ENCODE results near the gene DISC1. TPM values are rescaled to one million over a fixed set of nuclear protein-coding genes. Genes with fewer than 3 reads are reported as not detected.
"Not testable (repeated sequence)": the region's sequence is repeated elsewhere in the genome, so short reads cannot be mapped to it uniquely, and the experiment has no call there.

The DISC1 gene
- total and polyA plus RNA-seq, 2 of the 13 experiments (the other 11 are each of a cell fraction or from before 2014, with no cell fraction given): 4.2 to 4.6 TPM

GRCh38 chr1:231658223-231658622 is 31.6 kb downstream of the DISC1 start (continued):
- TF ChIP-seq FOXP4 (CRISPR knock-in tag; IDR thresholded peaks at IDR 0.05) (peak; percentile 63), SIX1 (CRISPR knock-in tag; IDR thresholded peaks at IDR 0.05; ENCODE audit: borderline replicate concordance) (peak; percentile 68; the same call in 1 of the 2 replicates), GFI1 (CRISPR knock-in tag; IDR thresholded peaks at IDR 0.05; ENCODE audit: borderline replicate concordance) (peak; percentile 33; the same call in 1 of the 2 replicates), SOX6 (CRISPR knock-in tag; IDR thresholded peaks at IDR 0.05) (peak; percentile 42)
- not testable (repeated sequence) for TF ChIP-seq SOX6 (IDR thresholded peaks at IDR 0.05)

GRCh38 chr1:231660198-231660597 is 33.6 kb downstream of the DISC1 start:
- Histone ChIP-seq H3K36me3 (replicated peaks in 1 of 2; ENCODE audit: control insufficient read depth in 1 of 2, insufficient read depth in 2 of 2, low read length in 2 of 2) (no peaks in the 10 kb centered on the region), H3K4me2 (ENCODE audit: low read depth, low read length) (no peak overlapping the region), H3K79me2 (ENCODE audit: insufficient read depth, low read length) (peaks cover 2% of the 10 kb centered on the region), H3K9me3 (ENCODE audit: low read length) (no peaks in the 10 kb centered on the region), H4K20me1 (ENCODE audit: insufficient read depth, low read length) (no peaks in the 10 kb centered on the region), H3K27ac (ENCODE audit: extremely low read length, insufficient read depth, low read length) (no peak overlapping the region), H3K4me1 (ENCODE audit: insufficient read depth, low read length) (peaks cover 43% of the 10 kb centered on the region), H2AFZ (ENCODE audit: low read length) (no peak overlapping the region), H3K27me3 (ENCODE audit: control insufficient read depth in 1 of 2, insufficient read depth in 2 of 2, low read length in 2 of 2) (no peaks in the 10 kb centered on the region), H3K4me3 (replicated peaks in 1 of 3; ENCODE audit: insufficient read depth in 1 of 3, low read depth in 2 of 3, low read length in 3 of 3) (no peak overlapping the region), H3K9ac (ENCODE audit: insufficient read depth, low read depth, low read length) (no peak overlapping the region)
- in situ Hi-C loops (cut with HindIII; ENCODE audit: extremely low pct_ligation_motif_present, low pct_unique_long_range_greater_than_20kb): no loop called here
- FAIRE-seq: no peak
- DNase-seq (ENCODE audit: low spot score): no peak
- CTCF ChIA-PET (ENCODE audit: low intra/inter-chr PET ratio, low total read pairs): no interaction called here
- ATAC-seq: no peak
- WGBS (ENCODE audit: low lambda C conversion rate): 94% methylated on average over 3 of the region's 3 CpGs
- BruUV-seq (replicated peaks): no TSS peak
- POLR2A ChIA-PET: no interaction called here
- intact Hi-C loops (cut with micrococcal nuclease; ENCODE audit: unreplicated experiment): no loop called here
- TF ChIP-seq AKNA (CRISPR knock-in tag; IDR thresholded peaks at IDR 0.05; ENCODE audit: borderline replicate concordance) (no peak), RERE (CRISPR knock-in tag; IDR thresholded peaks at IDR 0.05; ENCODE audit: low read depth) (no peak)
